ENCODE results near the gene KDM6A. TPM values are rescaled to one million over a fixed set of nuclear protein-coding genes. Genes with fewer than 3 reads are reported as not detected.

The KDM6A gene
- total RNA-seq, 2 donors from 2014 or later = 16.9 to 18.2 TPM

DNA sequence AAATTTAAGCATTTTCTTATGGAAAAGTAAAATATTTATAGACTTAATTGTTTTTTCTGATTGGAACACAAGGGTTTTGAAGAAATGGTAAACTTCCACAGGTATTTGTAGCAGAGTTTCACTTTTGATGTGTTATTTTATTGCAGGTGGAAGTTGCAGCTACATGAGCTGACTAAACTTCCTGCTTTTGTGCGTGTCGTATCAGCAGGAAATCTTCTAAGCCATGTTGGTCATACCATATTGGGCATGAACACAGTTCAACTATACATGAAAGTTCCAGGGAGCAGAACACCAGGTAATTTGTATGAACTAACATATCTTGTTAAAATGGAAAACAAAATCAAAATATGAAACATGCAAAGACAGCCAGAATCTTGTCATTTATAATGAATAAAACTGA lies 210.3 kb downstream of the KDM6A start:
- H3K4me1 ChIP-seq = no peaks in the 10 kb centered on the region
- H3K27ac ChIP-seq = no peak overlapping the region
- H3K36me3 ChIP-seq = peaks cover 66% of the 10 kb centered on the region
- H3K4me3 ChIP-seq = no peak overlapping the region
- H3K27me3 ChIP-seq = no peaks in the 10 kb centered on the region
- TF ChIP-seq, protein P1, sequence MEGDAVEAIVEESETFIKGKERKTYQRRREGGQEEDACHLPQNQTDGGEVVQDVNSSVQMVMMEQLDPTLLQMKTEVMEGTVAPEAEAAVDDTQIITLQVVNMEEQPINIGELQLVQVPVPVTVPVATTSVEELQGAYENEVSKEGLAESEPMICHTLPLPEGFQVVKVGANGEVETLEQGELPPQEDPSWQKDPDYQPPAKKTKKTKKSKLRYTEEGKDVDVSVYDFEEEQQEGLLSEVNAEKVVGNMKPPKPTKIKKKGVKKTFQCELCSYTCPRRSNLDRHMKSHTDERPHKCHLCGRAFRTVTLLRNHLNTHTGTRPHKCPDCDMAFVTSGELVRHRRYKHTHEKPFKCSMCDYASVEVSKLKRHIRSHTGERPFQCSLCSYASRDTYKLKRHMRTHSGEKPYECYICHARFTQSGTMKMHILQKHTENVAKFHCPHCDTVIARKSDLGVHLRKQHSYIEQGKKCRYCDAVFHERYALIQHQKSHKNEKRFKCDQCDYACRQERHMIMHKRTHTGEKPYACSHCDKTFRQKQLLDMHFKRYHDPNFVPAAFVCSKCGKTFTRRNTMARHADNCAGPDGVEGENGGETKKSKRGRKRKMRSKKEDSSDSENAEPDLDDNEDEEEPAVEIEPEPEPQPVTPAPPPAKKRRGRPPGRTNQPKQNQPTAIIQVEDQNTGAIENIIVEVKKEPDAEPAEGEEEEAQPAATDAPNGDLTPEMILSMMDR (IDR thresholded peaks at IDR 0.05) = no peak
- DNase-seq (ENCODE audit: low spot score) = no peak
- H3K9me3 ChIP-seq = no peaks in the 10 kb centered on the region

- no peaks in the 10 kb centered on the region for H3K9me3 ChIP-seq
- no peak overlapping the region for H3K4me3 ChIP-seq
- no peaks in the 10 kb centered on the region for H3K27me3 ChIP-seq
- H3K36me3 ChIP-seq = peaks cover 36% of the 10 kb centered on the region
- TF ChIP-seq, protein P1 (IDR thresholded peaks at IDR 0.05) = no peak
- H3K4me1 ChIP-seq = no peaks in the 10 kb centered on the region
- DNase-seq (ENCODE audit: low spot score) = no peak
- H3K27ac ChIP-seq = no peak overlapping the region
Measured at GRCh38 chrX:45110494-45110893, 237.5 kb downstream of the KDM6A start.

DNA sequence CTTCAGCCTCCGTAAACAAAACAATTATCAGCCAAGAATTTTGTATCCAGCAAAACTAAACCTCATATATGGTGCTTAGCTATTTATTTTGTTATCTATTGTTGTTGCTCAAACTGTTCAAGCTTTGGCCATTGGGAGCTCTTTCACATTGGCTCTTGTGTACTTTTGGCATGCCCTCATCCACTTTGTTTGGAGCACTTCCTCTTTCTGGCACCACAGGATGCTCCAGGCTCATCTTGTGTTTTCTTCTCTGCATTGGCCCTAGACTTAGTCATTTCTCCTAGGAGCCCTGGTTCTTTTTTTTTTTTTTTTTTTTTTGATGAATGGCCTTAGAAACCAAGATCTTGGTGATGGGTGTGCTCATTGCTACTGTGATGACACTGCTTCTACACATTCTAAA lies 253.2 kb downstream of the KDM6A start:
- H3K4me1 ChIP-seq = no peaks in the 10 kb centered on the region
- no peaks in the 10 kb centered on the region for H3K36me3 ChIP-seq
- peaks cover 0 to 17% of the 10 kb centered on the region in 2 donors for H3K9me3 ChIP-seq
- DNase-seq (ENCODE audit: low spot score) = no peak
- H3K27me3 ChIP-seq = no peaks in the 10 kb centered on the region
- no peak overlapping the region for H3K27ac ChIP-seq
- H3K4me3 ChIP-seq = no peak overlapping the region
- TF ChIP-seq, protein P1 (IDR thresholded peaks at IDR 0.05) = no peak

- Histone ChIP-seq H3K27ac (no peak overlapping the region), H3K27me3 (no peaks in the 10 kb centered on the region), H3K36me3 (no peaks in the 10 kb centered on the region), H3K4me1 (no peaks in the 10 kb centered on the region), H3K4me3 (no peak overlapping the region), H3K9me3 (peaks cover 0 to 17% of the 10 kb centered on the region in 2 donors)
- TF ChIP-seq, protein P1 (IDR thresholded peaks at IDR 0.05) = no peak
- no peak for DNase-seq (ENCODE audit: low spot score)
Measured at GRCh38 chrX:45128896-45129454, 256.0 kb downstream of the KDM6A start.

GRCh38 chrX:45133465-45133864 lies 260.5 kb downstream of the KDM6A start:
- DNase-seq (ENCODE audit: low spot score) = no peak
- TF ChIP-seq, protein P1 (IDR thresholded peaks at IDR 0.05) = no peak
- no peak overlapping the region for H3K27ac ChIP-seq

DNA sequence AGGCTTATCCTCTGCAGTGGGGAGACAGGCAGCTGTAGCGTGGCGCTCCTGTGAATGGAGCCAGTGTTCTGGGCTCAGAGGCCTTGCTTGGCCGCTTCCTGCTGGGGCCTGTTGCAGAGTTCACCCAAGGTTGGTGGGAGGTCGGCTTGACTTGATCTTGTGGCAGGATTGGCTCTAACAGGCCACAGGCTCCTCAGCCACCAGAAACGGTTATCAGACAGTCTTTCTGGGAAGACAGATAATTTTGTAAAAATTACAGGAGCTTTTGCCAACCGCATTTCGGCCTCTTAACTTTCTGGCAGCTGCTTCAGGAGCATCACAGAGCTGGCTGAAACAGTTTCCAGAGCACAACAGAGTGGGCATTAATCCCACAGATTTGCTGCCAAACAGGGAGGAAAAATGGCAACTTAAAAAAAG lies 261.3 kb downstream of the KDM6A start:
- Histone ChIP-seq H3K4me3 (no peak overlapping the region), H3K27me3 (no peaks in the 10 kb centered on the region), H3K36me3 (no peaks in the 10 kb centered on the region), H3K4me1 (no peaks in the 10 kb centered on the region), H3K9me3 (no peaks in the 10 kb centered on the region), H3K27ac (peak overlapping the region in 1 of 2 donors; percentile 69)
- no peak for DNase-seq (ENCODE audit: low spot score)
- TF ChIP-seq, protein P1 (IDR thresholded peaks at IDR 0.05) = no peak

More at GRCh38 chrX:45133465-45133864, 260.5 kb downstream of the KDM6A start:
- no peaks in the 10 kb centered on the region for H3K4me1 ChIP-seq
- H3K36me3 ChIP-seq = no peaks in the 10 kb centered on the region
- H3K9me3 ChIP-seq = no peaks in the 10 kb centered on the region
- H3K4me3 ChIP-seq = no peak overlapping the region
- H3K27me3 ChIP-seq = no peaks in the 10 kb centered on the region
